ENCODE data around the gene TBC1D22A.

The TBC1D22A gene

GRCh38 chr22:47149976-47150375 lies 387.5 kb downstream of the TBC1D22A start:
- no peak for DNase-seq

GRCh38 chr22:47150426-47150825 lies 388.0 kb downstream of the TBC1D22A start:
- DNase-seq, result no peak

GRCh38 chr22:47151064-47151463 lies 388.6 kb downstream of the TBC1D22A start:
- no peak for DNase-seq

GRCh38 chr22:47151490-47151889 lies 389.0 kb downstream of the TBC1D22A start:
- no peak for DNase-seq

- no peak for DNase-seq
These were observed 389.8 kb downstream of the TBC1D22A start for GRCh38 chr22:47152236-47152635.

- no peak for DNase-seq
These were observed 390.5 kb downstream of the TBC1D22A start for GRCh38 chr22:47152938-47153337.

- no peak for DNase-seq
These were observed 391.5 kb downstream of the TBC1D22A start for GRCh38 chr22:47153854-47154525.

GRCh38 chr22:47154621-47155081 lies 392.2 kb downstream of the TBC1D22A start:
- no peak for DNase-seq

- no peak for DNase-seq
These were observed 392.9 kb downstream of the TBC1D22A start for GRCh38 chr22:47155131-47155885.

GRCh38 chr22:47155912-47156311 lies 393.5 kb downstream of the TBC1D22A start:
- DNase-seq, result no peak

- DNase-seq, result no peak
These were observed 394.1 kb downstream of the TBC1D22A start for GRCh38 chr22:47156352-47157092.

GRCh38 chr22:47157093-47157420 lies 394.6 kb downstream of the TBC1D22A start:
- DNase-seq, result no peak

- no peak for DNase-seq
These were observed 395.2 kb downstream of the TBC1D22A start for GRCh38 chr22:47157486-47158270.

GRCh38 chr22:47158457-47158856 lies 396.0 kb downstream of the TBC1D22A start:
- DNase-seq, result no peak

GRCh38 chr22:47159592-47159991 lies 397.1 kb downstream of the TBC1D22A start:
- no peak for DNase-seq

- no peak for DNase-seq
These were observed 397.7 kb downstream of the TBC1D22A start for GRCh38 chr22:47160141-47160541.

GRCh38 chr22:47160781-47161520 lies 398.5 kb downstream of the TBC1D22A start:
- DNase-seq, result no peak

GRCh38 chr22:47161631-47162030 lies 399.2 kb downstream of the TBC1D22A start:
- no peak for DNase-seq

- DNase-seq, result no peak
These were observed 400.4 kb downstream of the TBC1D22A start for GRCh38 chr22:47162865-47163264.

GRCh38 chr22:47163481-47163855 lies 401.0 kb downstream of the TBC1D22A start:
- no peak for DNase-seq

- DNase-seq, result no peak
These were observed 401.5 kb downstream of the TBC1D22A start for GRCh38 chr22:47163856-47164513.
